ENCODE measurements around the gene GBP2. TPM values are rescaled to one million over a fixed set of nuclear protein-coding genes. Genes with fewer than 3 reads are reported as not detected.

GBP2 gene
- total RNA-seq, 2 donors from 2014 or later, result not detected

GRCh38 chr1:89070509-89070908 is 55.4 kb downstream of the GBP2 start:
- 75 to 94% methylated on average over 1 of the region's 1 CpG for WGBS, 2 experiments (ENCODE audit: insufficient coverage in 1 of 2, insufficient read length in 1 of 2)
- DNase-seq, result no peak
- H3K4me1 Mint-ChIP-seq, result no peaks in the 10 kb centered on the region
- H3K9me3 Mint-ChIP-seq, result peaks cover 5% of the 10 kb centered on the region
- H3K36me3 Mint-ChIP-seq (ENCODE audit: low read depth), result no peaks in the 10 kb centered on the region
- no peak overlapping the region for H3K27ac ChIP-seq (ENCODE audit: low read depth, low read length)
- no peak overlapping the region for H3K27ac Mint-ChIP-seq
- no peaks in the 10 kb centered on the region for H3K36me3 ChIP-seq (ENCODE audit: control insufficient read depth, insufficient read depth, low read length)
- no peak overlapping the region for H3K9ac ChIP-seq (ENCODE audit: extremely low read depth, low read length, poor library complexity, severe bottlenecking)
- peaks cover 1% of the 10 kb centered on the region for H3K27me3 Mint-ChIP-seq (ENCODE audit: insufficient read depth)
- H3K9me3 ChIP-seq (ENCODE audit: control insufficient read depth, low read length), result no peaks in the 10 kb centered on the region
- no peaks in the 10 kb centered on the region for H3K27me3 ChIP-seq (ENCODE audit: control insufficient read depth, insufficient read depth, low read length, poor library complexity, severe bottlenecking)
- no peaks in the 10 kb centered on the region for H3K4me1 ChIP-seq (ENCODE audit: control insufficient read depth, insufficient read depth, low read length)
- no peak for TF ChIP-seq CTCF (conservative IDR thresholded peaks at IDR 0.05)
- H3K4me3 Mint-ChIP-seq, result no peak overlapping the region
- no peak overlapping the region for H3K4me3 ChIP-seq (ENCODE audit: low read length)

GRCh38 chr1:89069951-89070350 is 56.0 kb downstream of the GBP2 start:
- Mint-ChIP-seq H3K27ac (no peak overlapping the region), H3K4me3 (no peak overlapping the region), H3K36me3 (ENCODE audit: low read depth) (no peaks in the 10 kb centered on the region), H3K27me3 (ENCODE audit: insufficient read depth) (peaks cover 1% of the 10 kb centered on the region), H3K9me3 (peaks cover 5% of the 10 kb centered on the region), H3K4me1 (no peaks in the 10 kb centered on the region)
- no peaks in the 10 kb centered on the region for H3K36me3 ChIP-seq (ENCODE audit: control insufficient read depth, insufficient read depth, low read length)
- no peak overlapping the region for H3K27ac ChIP-seq (ENCODE audit: low read depth, low read length)
- no peaks in the 10 kb centered on the region for H3K27me3 ChIP-seq (ENCODE audit: control insufficient read depth, insufficient read depth, low read length, poor library complexity, severe bottlenecking)
- WGBS, 2 experiments (ENCODE audit: insufficient coverage in 1 of 2, insufficient read length in 1 of 2), result 95% methylated on average over 2 of the region's 2 CpGs; no CpG with 5 or more reads in 1 of the 2 experiments
- no peak for TF ChIP-seq CTCF (conservative IDR thresholded peaks at IDR 0.05)
- H3K9ac ChIP-seq (ENCODE audit: extremely low read depth, low read length, poor library complexity, severe bottlenecking), result no peak overlapping the region
- no peak overlapping the region for H3K4me3 ChIP-seq (ENCODE audit: low read length)
- no peaks in the 10 kb centered on the region for H3K4me1 ChIP-seq (ENCODE audit: control insufficient read depth, insufficient read depth, low read length)
- no peaks in the 10 kb centered on the region for H3K9me3 ChIP-seq (ENCODE audit: control insufficient read depth, low read length)
- no peak for DNase-seq

- Mint-ChIP-seq H3K4me3 (no peak overlapping the region), H3K4me1 (peaks cover 7% of the 10 kb centered on the region), H3K9me3 (no peaks in the 10 kb centered on the region), H3K36me3 (ENCODE audit: low read depth) (no peaks in the 10 kb centered on the region), H3K27me3 (ENCODE audit: insufficient read depth) (no peaks in the 10 kb centered on the region), H3K27ac (no peak overlapping the region)
- Histone ChIP-seq H3K9me3 (ENCODE audit: control insufficient read depth, low read length) (no peaks in the 10 kb centered on the region), H3K27ac (ENCODE audit: low read depth, low read length) (no peak overlapping the region), H3K9ac (ENCODE audit: extremely low read depth, low read length, poor library complexity, severe bottlenecking) (no peak overlapping the region), H3K4me1 (ENCODE audit: control insufficient read depth, insufficient read depth, low read length) (peaks cover 3% of the 10 kb centered on the region), H3K27me3 (ENCODE audit: control insufficient read depth, insufficient read depth, low read length, poor library complexity, severe bottlenecking) (no peaks in the 10 kb centered on the region), H3K36me3 (ENCODE audit: control insufficient read depth, insufficient read depth, low read length) (no peaks in the 10 kb centered on the region), H3K4me3 (ENCODE audit: low read length) (no peak overlapping the region)
- DNase-seq, result no peak
- TF ChIP-seq CTCF (conservative IDR thresholded peaks at IDR 0.05), result no peak
Measured at GRCh38 chr1:89068291-89068690, 57.6 kb downstream of the GBP2 start.

All from endodermal cell (in vitro differentiated cells).